ENCODE data around the gene IL1R2.

IL1R2 gene

GRCh38 chr2:102048465-102048864 is 56.7 kb downstream of the IL1R2 start:
- no peak for FAIRE-seq
- no peak for DNase-seq (ENCODE audit: insufficient read length, low spot score)
- TF ChIP-seq CTCF (IDR thresholded peaks at IDR 0.05; ENCODE audit: insufficient read depth, missing control alignments), result no peak

GRCh38 chr2:102049756-102050443 is 58.1 kb downstream of the IL1R2 start:
- FAIRE-seq (no peak), DNase-seq (ENCODE audit: insufficient read length, low spot score) (no peak)
- TF ChIP-seq CTCF (IDR thresholded peaks at IDR 0.05; ENCODE audit: insufficient read depth, missing control alignments), result no peak

GRCh38 chr2:102050854-102051391 is 59.2 kb downstream of the IL1R2 start:
- DNase-seq (ENCODE audit: insufficient read length, low spot score), result no peak
- TF ChIP-seq CTCF (IDR thresholded peaks at IDR 0.05; ENCODE audit: insufficient read depth, missing control alignments), result no peak
- no peak for FAIRE-seq

- DNase-seq (ENCODE audit: insufficient read length, low spot score) (no peak), FAIRE-seq (no peak)
- no peak for TF ChIP-seq CTCF (IDR thresholded peaks at IDR 0.05; ENCODE audit: insufficient read depth, missing control alignments)
Measured at GRCh38 chr2:102051692-102052277, 60.0 kb downstream of the IL1R2 start.

- FAIRE-seq (no peak), DNase-seq (ENCODE audit: insufficient read length, low spot score) (no peak)
- TF ChIP-seq CTCF (IDR thresholded peaks at IDR 0.05; ENCODE audit: insufficient read depth, missing control alignments), result no peak
Measured at GRCh38 chr2:102052365-102052764, 60.6 kb downstream of the IL1R2 start.

GRCh38 chr2:102053096-102053495 is 61.3 kb downstream of the IL1R2 start:
- TF ChIP-seq CTCF (IDR thresholded peaks at IDR 0.05; ENCODE audit: insufficient read depth, missing control alignments), result no peak
- FAIRE-seq, result no peak
- DNase-seq (ENCODE audit: insufficient read length, low spot score), result no peak

Data from D721Med (cell line).